Thyroid gland (tissue), 4 donors: Measurements from ENCODE around the gene SPINDOC.

Experiments used
- CTCF ChIP-seq, 6 experiments: fragments of 200-600 bp in 3 of 6; fragments of 450-650 bp in 3 of 6; sonication (generic) in 3 of 6; IDR thresholded peaks; one replicate each; pipeline ENCODE4 v1.5.1; 2016 to 2019; ENCODE audit warnings: antibody characterized with exemption in 6 of 6, mild to moderate bottlenecking in 2 of 6, inconsistent platforms in 1 of 6, moderate library complexity in 1 of 6
- POLR2A ChIP-seq, 2 donors: fragments of 450-650 bp; IDR thresholded peaks; one replicate each; pipeline ENCODE4 v1.6.1; 2017; ENCODE audit warnings: antibody characterized with exemption in 2 of 2, mild to moderate bottlenecking in 2 of 2, moderate library complexity in 1 of 2

GRCh38 chr11:63845911-63846310, 32.7 kb downstream of the SPINDOC start:
- no peak for TF ChIP-seq CTCF (IDR thresholded peaks at IDR 0.05)
- no peak for TF ChIP-seq POLR2A (IDR thresholded peaks at IDR 0.05)
